Measurements from ENCODE around the gene PSTPIP2.

The PSTPIP2 gene

DNA sequence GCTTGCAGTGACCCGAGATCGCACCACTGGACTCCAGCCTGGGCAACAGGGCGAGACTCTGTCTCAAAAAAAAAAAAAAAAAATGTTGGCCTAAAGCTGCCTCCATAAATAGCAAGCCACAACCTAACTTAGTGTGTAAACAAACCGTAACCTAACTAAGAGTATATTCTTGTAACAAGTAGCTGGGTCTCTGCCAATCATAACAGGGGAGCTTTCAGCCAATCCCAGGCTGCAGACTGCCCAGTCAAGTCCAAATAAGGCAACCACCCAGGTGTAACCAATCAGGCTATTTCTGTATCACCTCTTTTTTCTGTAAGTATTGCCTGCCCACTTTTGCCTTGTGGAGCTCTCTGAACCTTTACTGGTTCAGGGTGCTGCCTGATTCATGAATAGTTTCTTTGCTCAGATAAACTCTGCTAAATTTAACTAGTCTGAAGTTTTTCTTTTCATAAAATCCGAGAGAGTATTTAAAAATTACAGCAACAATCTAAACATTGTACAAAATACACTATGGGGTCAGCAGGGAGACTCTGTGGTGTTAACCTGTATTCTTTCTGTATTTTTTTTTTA is 4.5 kb downstream of the PSTPIP2 start:
- no peak for DNase-seq
- peaks cover 21% of the 10 kb centered on the region for H3K27me3 Mint-ChIP-seq (ENCODE audit: low read depth, poor library complexity)
- no peaks in the 10 kb centered on the region for H3K4me1 Mint-ChIP-seq

DNA sequence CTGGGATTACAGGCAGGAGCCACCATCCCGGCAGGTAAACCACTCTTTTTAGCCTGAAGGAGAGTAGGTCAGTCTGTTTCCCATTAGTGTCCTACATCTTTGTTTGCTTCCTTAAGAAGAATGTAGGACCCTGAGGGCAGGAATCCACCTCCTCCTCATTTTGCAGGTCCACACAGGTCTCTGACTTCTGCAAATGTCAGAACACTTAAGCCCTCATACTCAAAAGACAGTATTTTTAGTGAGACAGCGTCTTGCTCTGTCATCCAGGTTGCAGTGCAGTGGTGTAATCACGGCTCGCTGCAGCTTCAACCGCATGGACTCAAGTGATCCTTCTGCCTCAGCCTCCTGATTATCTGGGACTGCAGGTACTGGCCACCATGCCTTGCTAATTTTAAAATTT is 9.3 kb downstream of the PSTPIP2 start:
- no peak for DNase-seq
- Mint-ChIP-seq H3K27ac (no peak overlapping the region), H3K36me3 (ENCODE audit: low read depth) (no peaks in the 10 kb centered on the region)

More for the DNA sequence above, 4.5 kb downstream of the PSTPIP2 start:
- H3K9me3 Mint-ChIP-seq = peaks cover 4% of the 10 kb centered on the region
- H3K36me3 Mint-ChIP-seq (ENCODE audit: low read depth) = no peaks in the 10 kb centered on the region
- no peak overlapping the region for H3K27ac Mint-ChIP-seq
- H3K4me3 Mint-ChIP-seq = no peak overlapping the region
- TF ChIP-seq, protein P1, sequence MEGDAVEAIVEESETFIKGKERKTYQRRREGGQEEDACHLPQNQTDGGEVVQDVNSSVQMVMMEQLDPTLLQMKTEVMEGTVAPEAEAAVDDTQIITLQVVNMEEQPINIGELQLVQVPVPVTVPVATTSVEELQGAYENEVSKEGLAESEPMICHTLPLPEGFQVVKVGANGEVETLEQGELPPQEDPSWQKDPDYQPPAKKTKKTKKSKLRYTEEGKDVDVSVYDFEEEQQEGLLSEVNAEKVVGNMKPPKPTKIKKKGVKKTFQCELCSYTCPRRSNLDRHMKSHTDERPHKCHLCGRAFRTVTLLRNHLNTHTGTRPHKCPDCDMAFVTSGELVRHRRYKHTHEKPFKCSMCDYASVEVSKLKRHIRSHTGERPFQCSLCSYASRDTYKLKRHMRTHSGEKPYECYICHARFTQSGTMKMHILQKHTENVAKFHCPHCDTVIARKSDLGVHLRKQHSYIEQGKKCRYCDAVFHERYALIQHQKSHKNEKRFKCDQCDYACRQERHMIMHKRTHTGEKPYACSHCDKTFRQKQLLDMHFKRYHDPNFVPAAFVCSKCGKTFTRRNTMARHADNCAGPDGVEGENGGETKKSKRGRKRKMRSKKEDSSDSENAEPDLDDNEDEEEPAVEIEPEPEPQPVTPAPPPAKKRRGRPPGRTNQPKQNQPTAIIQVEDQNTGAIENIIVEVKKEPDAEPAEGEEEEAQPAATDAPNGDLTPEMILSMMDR (IDR thresholded peaks at IDR 0.05) = no peak

DNA sequence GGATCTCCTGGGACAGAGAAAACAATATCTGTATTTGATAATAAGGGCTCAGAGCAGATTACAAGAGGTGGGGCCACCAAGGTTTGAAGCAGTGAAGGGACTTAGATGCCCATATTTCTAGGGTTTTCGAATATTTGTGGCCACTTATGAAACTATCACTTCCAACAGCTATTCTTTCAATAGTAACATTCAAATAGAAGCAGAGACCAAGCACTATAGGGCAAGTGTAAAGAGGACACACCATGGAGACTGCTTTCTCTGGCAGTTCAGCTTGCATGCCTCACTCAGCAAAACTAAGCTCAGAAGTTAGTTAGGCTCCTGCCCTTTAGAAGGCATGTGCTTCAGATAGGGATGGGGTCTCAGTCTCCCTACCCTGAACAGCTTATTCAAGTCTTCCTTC is 10.3 kb downstream of the PSTPIP2 start:
- no peaks in the 10 kb centered on the region for H3K36me3 Mint-ChIP-seq (ENCODE audit: low read depth)
- TF ChIP-seq, protein P1 (IDR thresholded peaks at IDR 0.05) = no peak
- H3K9me3 Mint-ChIP-seq = no peaks in the 10 kb centered on the region
- no peak overlapping the region for H3K27ac Mint-ChIP-seq
- no peak for DNase-seq
- peaks cover 14% of the 10 kb centered on the region for H3K27me3 Mint-ChIP-seq (ENCODE audit: low read depth, poor library complexity)
- no peak overlapping the region for H3K4me3 Mint-ChIP-seq
- no peaks in the 10 kb centered on the region for H3K4me1 Mint-ChIP-seq

More for the DNA sequence above, 9.3 kb downstream of the PSTPIP2 start:
- H3K27me3 Mint-ChIP-seq (ENCODE audit: low read depth, poor library complexity) = peaks cover 14% of the 10 kb centered on the region
- peaks cover 3% of the 10 kb centered on the region for H3K9me3 Mint-ChIP-seq
- no peak overlapping the region for H3K4me3 Mint-ChIP-seq
- TF ChIP-seq, protein P1 (IDR thresholded peaks at IDR 0.05) = no peak
- H3K4me1 Mint-ChIP-seq = no peaks in the 10 kb centered on the region

DNA sequence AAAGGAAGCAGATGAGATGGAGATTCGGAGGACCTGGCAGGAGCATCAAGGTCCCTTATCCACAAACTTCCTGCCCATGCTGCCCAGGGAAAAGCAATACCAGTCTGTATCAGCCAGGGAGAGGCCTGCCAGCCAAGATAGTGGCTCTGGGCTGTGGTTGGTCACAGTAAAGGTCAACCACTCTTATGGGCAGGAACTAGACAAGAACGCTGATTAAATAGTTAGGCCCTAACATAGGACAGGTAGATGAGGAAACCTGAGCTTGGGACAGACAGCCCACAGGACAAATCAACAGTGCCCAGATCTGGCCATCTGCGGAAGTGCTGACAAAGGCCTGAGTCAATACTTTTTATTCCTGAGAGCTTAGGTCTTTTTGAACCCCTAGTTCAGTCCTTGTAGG is 10.7 kb downstream of the PSTPIP2 start:
- H3K27ac Mint-ChIP-seq = no peak overlapping the region
- H3K36me3 Mint-ChIP-seq (ENCODE audit: low read depth) = no peaks in the 10 kb centered on the region
- no peak for DNase-seq
- no peaks in the 10 kb centered on the region for H3K4me1 Mint-ChIP-seq
- TF ChIP-seq, protein P1 (IDR thresholded peaks at IDR 0.05) = no peak
- H3K27me3 Mint-ChIP-seq (ENCODE audit: low read depth, poor library complexity) = peaks cover 14% of the 10 kb centered on the region
- no peaks in the 10 kb centered on the region for H3K9me3 Mint-ChIP-seq
- H3K4me3 Mint-ChIP-seq = no peak overlapping the region

DNA sequence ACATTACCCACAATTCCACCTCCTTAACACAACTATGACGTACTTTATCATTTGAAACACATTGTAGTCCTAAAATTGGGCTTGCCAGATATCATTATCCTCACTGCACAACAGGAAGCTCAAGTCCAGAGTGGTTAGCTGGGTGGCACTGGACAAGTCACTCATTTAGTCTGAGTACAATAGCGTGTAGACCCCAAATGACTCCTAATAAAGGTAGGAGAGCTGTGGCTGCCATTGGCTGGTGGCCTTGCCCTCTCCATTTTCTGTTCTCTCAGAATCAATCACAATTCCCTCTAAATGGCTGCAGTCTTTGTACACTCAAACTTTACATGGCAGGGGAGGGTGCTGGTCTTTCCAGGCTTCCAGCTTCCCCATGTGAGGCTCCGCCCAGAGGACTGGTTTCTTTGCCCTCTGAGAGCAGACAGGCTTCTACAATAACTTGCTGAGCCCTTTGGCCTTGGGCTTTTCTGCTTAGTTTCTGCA is 11.7 kb downstream of the PSTPIP2 start:
- no peak for DNase-seq
- no peaks in the 10 kb centered on the region for H3K4me1 Mint-ChIP-seq
- H3K27me3 Mint-ChIP-seq (ENCODE audit: low read depth, poor library complexity) = peaks cover 14% of the 10 kb centered on the region
- no peak overlapping the region for H3K27ac Mint-ChIP-seq
- H3K9me3 Mint-ChIP-seq = no peaks in the 10 kb centered on the region
- H3K36me3 Mint-ChIP-seq (ENCODE audit: low read depth) = no peaks in the 10 kb centered on the region
- no peak overlapping the region for H3K4me3 Mint-ChIP-seq
- TF ChIP-seq, protein P1 (IDR thresholded peaks at IDR 0.05) = no peak

DNA sequence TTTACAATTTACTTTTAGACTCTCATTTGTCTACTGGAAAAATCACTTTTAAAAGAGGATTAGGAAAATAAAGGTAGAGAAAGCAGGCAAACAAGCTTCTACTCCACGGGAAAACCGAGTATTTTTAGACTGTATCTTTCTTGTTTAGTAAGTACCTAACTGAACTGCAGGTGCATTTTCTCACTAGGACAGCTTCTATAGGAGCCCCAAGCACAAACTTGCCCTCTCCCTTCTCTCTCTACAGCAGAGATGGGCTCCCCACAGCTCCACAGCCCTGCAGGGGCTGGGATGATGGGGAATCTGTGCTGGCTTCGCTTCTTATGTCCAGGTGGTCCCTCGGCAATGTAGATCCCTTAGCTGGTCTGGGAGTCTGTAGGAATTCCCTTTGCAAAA is 16.2 kb downstream of the PSTPIP2 start:
- DNase-seq = no peak
- H3K36me3 Mint-ChIP-seq (ENCODE audit: low read depth) = no peaks in the 10 kb centered on the region
- H3K9me3 Mint-ChIP-seq = no peaks in the 10 kb centered on the region
- TF ChIP-seq, protein P1 (IDR thresholded peaks at IDR 0.05) = no peak
- peaks cover 9% of the 10 kb centered on the region for H3K27me3 Mint-ChIP-seq (ENCODE audit: low read depth, poor library complexity)
- no peak overlapping the region for H3K4me3 Mint-ChIP-seq
- no peak overlapping the region for H3K27ac Mint-ChIP-seq
- H3K4me1 Mint-ChIP-seq = peaks cover 5% of the 10 kb centered on the region
